Measurements from ENCODE around the gene NEK7.

Gene NEK7

DNA sequence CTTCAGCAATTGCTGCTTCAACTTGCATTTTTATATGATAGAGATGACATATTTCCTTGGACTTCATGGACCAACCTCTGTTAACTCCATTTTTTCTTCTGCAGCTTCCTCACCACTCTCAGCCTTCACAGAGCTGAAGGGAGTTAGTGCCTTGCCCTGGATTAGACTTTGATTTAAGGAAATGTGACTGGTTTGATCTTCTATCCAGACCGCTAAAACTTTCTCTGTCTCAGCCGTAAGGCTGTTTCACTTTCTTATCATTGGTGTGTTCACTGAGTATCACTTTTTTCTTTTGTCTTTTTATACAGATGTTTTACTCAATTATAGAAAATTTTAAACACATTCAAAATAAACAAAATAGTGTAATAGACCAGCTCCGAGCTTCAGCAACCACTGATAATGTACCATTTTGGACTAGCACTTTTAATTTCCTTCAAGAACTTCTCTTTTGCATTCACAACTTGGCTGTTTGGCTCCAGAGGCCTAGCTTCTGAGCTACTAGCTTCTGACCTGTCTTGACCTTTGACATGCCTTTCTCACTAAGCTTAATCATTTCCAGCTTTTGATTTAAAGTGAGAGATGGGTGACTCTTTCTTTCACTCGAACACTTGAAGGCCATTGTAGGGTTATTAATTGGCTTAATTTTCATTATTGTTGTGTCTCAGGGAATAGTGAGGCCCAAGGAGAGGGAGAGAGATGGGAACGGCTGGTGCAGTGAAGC is 9.3 kb downstream of the NEK7 start:
- in situ Hi-C loops (cut with HindIII; ENCODE audit: low sequenced_read_pairs) = no loop called here
- DNase-seq (ENCODE audit: low read depth, low spot score) = no peak
- H3K4me3 ChIP-seq (ENCODE audit: low read depth, low read length) = no peak overlapping the region
- TF ChIP-seq, protein P1, sequence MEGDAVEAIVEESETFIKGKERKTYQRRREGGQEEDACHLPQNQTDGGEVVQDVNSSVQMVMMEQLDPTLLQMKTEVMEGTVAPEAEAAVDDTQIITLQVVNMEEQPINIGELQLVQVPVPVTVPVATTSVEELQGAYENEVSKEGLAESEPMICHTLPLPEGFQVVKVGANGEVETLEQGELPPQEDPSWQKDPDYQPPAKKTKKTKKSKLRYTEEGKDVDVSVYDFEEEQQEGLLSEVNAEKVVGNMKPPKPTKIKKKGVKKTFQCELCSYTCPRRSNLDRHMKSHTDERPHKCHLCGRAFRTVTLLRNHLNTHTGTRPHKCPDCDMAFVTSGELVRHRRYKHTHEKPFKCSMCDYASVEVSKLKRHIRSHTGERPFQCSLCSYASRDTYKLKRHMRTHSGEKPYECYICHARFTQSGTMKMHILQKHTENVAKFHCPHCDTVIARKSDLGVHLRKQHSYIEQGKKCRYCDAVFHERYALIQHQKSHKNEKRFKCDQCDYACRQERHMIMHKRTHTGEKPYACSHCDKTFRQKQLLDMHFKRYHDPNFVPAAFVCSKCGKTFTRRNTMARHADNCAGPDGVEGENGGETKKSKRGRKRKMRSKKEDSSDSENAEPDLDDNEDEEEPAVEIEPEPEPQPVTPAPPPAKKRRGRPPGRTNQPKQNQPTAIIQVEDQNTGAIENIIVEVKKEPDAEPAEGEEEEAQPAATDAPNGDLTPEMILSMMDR (IDR thresholded peaks at IDR 0.05; ENCODE audit: low read depth, low read length) = no peak

DNA sequence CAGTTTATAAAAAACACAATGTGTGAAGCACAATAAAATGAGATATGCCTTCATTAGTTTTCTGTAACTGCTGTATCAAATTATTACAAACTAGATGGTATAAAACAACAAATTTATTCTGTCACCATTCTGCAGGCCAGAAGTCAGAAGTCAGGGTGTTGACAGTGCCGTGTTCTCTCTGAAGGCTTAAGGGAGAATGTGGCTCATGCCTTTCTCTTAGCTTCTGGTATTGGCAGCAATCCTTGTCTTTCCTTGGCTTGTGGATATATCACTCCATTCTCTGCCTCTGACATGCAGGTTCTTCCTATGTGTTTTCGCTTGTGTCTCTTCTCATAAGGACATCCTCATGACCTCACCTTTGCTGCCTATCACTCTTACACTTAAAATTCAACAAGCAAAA is 10.1 kb downstream of the NEK7 start:
- no peak overlapping the region for H3K4me3 ChIP-seq (ENCODE audit: low read depth, low read length)

DNA sequence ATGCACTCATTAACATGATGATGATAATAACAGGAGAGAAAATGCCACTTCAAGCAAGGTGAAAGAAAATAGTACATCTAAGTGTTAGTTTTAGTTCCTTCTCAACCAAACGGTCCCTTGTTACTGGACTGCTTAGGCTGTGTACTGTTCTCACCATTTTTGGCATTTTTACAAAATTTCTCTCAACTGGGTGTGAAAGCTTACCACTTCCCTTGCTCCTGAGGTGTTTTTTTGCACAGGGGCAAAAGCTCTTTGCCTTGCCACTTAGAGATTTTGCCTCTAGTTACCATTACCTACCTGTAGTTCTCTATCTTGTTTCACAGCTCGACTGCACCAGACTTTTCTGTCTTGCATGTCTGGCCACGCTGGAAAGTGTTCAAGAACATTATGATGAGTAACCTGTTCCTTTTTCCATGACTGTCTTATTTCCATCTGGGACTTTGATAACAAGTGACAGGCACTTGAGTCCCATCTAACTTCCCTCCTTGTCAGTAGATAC is 10.7 kb downstream of the NEK7 start:
- in situ Hi-C loops (cut with HindIII; ENCODE audit: low sequenced_read_pairs) = no loop called here
- TF ChIP-seq, protein P1 (IDR thresholded peaks at IDR 0.05; ENCODE audit: low read depth, low read length) = no peak
- H3K4me3 ChIP-seq (ENCODE audit: low read depth, low read length) = no peak overlapping the region
- peak; percentile 62 for DNase-seq (ENCODE audit: low read depth, low spot score)

More for the DNA sequence above, 10.1 kb downstream of the NEK7 start:
- no peak for DNase-seq (ENCODE audit: low read depth, low spot score)
- in situ Hi-C loops (cut with HindIII; ENCODE audit: low sequenced_read_pairs) = no loop called here
- TF ChIP-seq, protein P1 (IDR thresholded peaks at IDR 0.05; ENCODE audit: low read depth, low read length) = no peak

DNA sequence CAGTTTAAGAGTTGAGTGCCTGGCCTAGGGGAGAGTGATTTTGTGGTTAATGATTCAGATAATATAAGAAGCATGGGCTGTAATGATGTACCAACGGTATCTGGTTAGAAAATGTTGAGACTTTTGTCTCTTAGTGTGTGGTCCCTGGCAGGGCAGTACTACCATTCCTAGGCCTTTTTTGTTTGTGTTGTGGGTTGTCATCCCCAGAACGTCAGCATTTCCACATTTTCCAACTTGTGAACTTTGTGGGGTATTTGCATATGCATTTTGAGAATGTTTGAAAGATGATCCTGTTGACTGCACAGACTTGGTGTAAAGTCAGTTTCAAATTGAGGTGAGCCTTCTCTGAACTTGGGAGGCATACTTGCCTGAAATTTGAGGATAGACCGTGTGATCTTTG is 11.4 kb downstream of the NEK7 start:
- TF ChIP-seq, protein P1 (IDR thresholded peaks at IDR 0.05; ENCODE audit: low read depth, low read length) = no peak
- DNase-seq (ENCODE audit: low read depth, low spot score) = peak; percentile 77
- in situ Hi-C loops (cut with HindIII; ENCODE audit: low sequenced_read_pairs) = no loop called here

DNA sequence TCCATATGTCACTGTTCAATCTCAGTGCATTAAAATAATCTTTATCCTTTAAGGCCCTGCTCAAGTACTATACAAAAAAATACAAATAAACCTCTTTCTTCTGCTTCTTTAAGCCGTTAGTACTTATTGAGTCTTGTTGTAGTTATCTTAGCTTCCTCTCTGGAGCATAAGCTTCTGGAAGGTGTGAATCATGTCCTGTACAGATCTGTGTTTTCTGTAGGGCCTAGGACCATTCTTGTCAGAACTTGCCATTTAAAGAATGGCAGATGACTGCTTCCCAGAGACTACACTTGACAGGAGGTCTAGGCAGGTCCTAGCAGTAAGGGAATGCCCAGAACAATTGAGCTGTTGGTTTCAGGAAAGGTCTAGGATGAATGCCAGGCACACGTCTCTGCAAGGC is 12.9 kb downstream of the NEK7 start:
- TF ChIP-seq, protein P1 (IDR thresholded peaks at IDR 0.05; ENCODE audit: low read depth, low read length) = no peak
- DNase-seq (ENCODE audit: low read depth, low spot score) = no peak
- in situ Hi-C loops (cut with HindIII; ENCODE audit: low sequenced_read_pairs) = no loop called here
- H3K4me3 ChIP-seq (ENCODE audit: low read depth, low read length) = no peak overlapping the region

More for the DNA sequence above, 11.4 kb downstream of the NEK7 start:
- no peak overlapping the region for H3K4me3 ChIP-seq (ENCODE audit: low read depth, low read length)

DNA sequence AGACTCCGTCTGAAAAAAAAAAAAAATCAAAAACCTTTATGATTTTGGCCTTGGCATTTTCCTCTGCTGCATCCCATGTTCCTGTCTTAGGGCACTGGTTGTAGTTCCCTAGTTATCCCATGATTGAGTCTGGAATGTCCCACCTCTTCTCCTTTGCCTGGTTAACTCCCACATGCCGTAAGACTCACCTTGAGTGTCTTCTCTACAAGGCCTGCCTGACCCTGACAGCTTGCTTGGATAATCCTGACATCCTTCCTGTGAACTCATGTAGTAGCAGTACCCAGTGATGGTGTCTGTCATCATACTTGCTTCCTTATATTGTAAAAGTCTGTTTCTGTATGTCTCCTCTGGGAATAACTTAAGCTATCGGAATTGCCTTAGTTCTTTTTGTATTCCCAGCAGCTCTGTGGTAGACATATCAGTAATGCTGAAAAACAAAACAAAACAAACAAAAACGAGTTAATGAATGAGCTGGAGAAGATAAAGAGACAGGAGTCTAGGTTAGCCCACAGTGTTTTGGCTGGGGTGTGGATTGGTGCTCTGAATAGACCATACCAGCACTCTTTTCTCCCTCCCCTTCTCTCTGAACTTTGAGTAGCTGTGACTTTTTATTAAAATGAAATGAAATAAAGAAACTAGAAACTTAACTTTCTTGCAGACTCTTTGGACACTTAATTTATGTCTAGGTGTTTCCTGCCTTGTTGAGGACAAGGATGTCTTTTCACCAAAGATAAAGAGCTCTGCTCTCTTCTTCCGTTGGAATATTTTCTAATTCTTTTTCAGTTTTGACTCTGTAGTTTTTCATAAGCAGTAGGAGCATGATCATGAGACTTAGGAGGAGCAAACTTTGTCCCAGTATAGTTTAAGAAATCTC is 15.1 kb downstream of the NEK7 start:
- no peak overlapping the region for H3K4me3 ChIP-seq (ENCODE audit: low read depth, low read length)
- TF ChIP-seq, protein P1 (IDR thresholded peaks at IDR 0.05; ENCODE audit: low read depth, low read length) = no peak
- in situ Hi-C loops (cut with HindIII; ENCODE audit: low sequenced_read_pairs) = no loop called here
- no peak for DNase-seq (ENCODE audit: low read depth, low spot score)

Data from astrocyte of the spinal cord (primary cell).